Uterus (tissue), 2 donors: ENCODE results near the gene ATP8B3.

Experiments used
- CTCF ChIP-seq, 4 experiments: fragments of 200-600 bp in 2 of 4; fragments of 450-650 bp in 2 of 4; sonication (generic) in 2 of 4; IDR thresholded peaks; one replicate each; pipeline ENCODE4 v1.5.1; 2016 to 2019; ENCODE audit warnings: antibody characterized with exemption in 4 of 4, mild to moderate bottlenecking in 2 of 4, moderate library complexity in 1 of 4
- POLR2A ChIP-seq, 2 donors: fragments of 450-650 bp; IDR thresholded peaks; one replicate each; pipeline ENCODE4 v1.6.1; 2016; ENCODE audit warnings: antibody characterized with exemption in 2 of 2, mild to moderate bottlenecking in 1 of 2, moderate library complexity in 1 of 2

GRCh38 chr19:1780272-1780958, 31.7 kb downstream of the ATP8B3 start:
- TF ChIP-seq CTCF (IDR thresholded peaks at IDR 0.05) (no peak), POLR2A (IDR thresholded peaks at IDR 0.05) (no peak)
